Tibial artery (tissue), 4 donors: ENCODE data around the gene DIAPH3.

Experiments
- DNase-seq, 2 donors: peaks; one replicate each; pipeline ENCODE4 v3.0.0-alpha.2; 2019
- H3K27ac ChIP-seq, 2 donors: fragments of 200-600 bp; sonication (generic) in 1 of 2; 1 replicate in 1 of 2; 2 replicates in 1 of 2; pipeline ENCODE4 v1.5.1; 2018 to 2019; ENCODE audit warnings: mild to moderate bottlenecking in 1 of 2
- H3K27me3 ChIP-seq, 2 donors: fragments of 200-600 bp; sonication (generic) in 1 of 2; one replicate each; pipeline versions ENCODE4 v1.5.1 to v1.6.0; 2016 to 2019
- H3K36me3 ChIP-seq, 3 donors: fragments of 200-600 bp; sonication (generic) in 2 of 3; one replicate each; pipeline ENCODE4 v1.5.1; 2016 to 2019; ENCODE audit warnings: mild to moderate bottlenecking in 2 of 3
- H3K4me1 ChIP-seq, 4 donors: fragments of 200-600 bp; sonication (generic) in 2 of 4; 1 replicate in 3 of 4; 2 replicates in 1 of 4; pipeline ENCODE4 v1.5.1; 2016 to 2019
- H3K4me3 ChIP-seq, 2 donors: fragments of 200-600 bp; sonication (generic) in 1 of 2; 1 replicate in 1 of 2; 2 replicates in 1 of 2; pipeline ENCODE4 v1.5.1; 2018 to 2019; ENCODE audit warnings: mild to moderate bottlenecking in 2 of 2
- H3K9me3 ChIP-seq, 3 donors: fragments of 200-600 bp; sonication (generic) in 1 of 3; one replicate each; pipeline ENCODE4 v1.5.1; 2016 to 2019
- CTCF ChIP-seq, 2 experiments: fragments of 200-600 bp in 1 of 2; fragments of 450-650 bp in 1 of 2; IDR thresholded peaks; one replicate each; pipeline ENCODE4 v1.5.1; 2017 to 2019; ENCODE audit warnings: antibody characterized with exemption in 2 of 2, mild to moderate bottlenecking in 1 of 2, moderate library complexity in 1 of 2
- intact Hi-C: fragments of 100-400 bp; cut with DNase I; formaldehyde crosslinking; loops from one replicate; pipeline ENCODE4 v1.15.0; 2023; ENCODE audit warnings: low total_unique reads

DIAPH3 gene

GRCh38 chr13:60120617-60121336, 43.0 kb downstream of the DIAPH3 start:
- Histone ChIP-seq H3K27me3 (no peaks in the 10 kb centered on the region), H3K9me3 (no peaks in the 10 kb centered on the region), H3K27ac (no peak overlapping the region), H3K4me1 (no peaks in the 10 kb centered on the region), H3K4me3 (no peak overlapping the region), H3K36me3 (no peaks in the 10 kb centered on the region)
- intact Hi-C loops, result no loop called here
- DNase-seq, result no peak
- TF ChIP-seq CTCF (IDR thresholded peaks at IDR 0.05), result no peak

- no peak overlapping the region for H3K27ac ChIP-seq
- H3K27me3 ChIP-seq, result no peaks in the 10 kb centered on the region
- H3K4me1 ChIP-seq, result no peaks in the 10 kb centered on the region
- no peak for TF ChIP-seq CTCF (IDR thresholded peaks at IDR 0.05)
- H3K9me3 ChIP-seq, result peaks cover 0 to 2% (median 0%) of the 10 kb centered on the region in 3 donors
- intact Hi-C loops, result no loop called here
- H3K4me3 ChIP-seq, result no peak overlapping the region
- DNase-seq, result no peak
- H3K36me3 ChIP-seq, result no peaks in the 10 kb centered on the region
Measured at GRCh38 chr13:60118696-60119400, 44.9 kb downstream of the DIAPH3 start.

GRCh38 chr13:60114499-60115028, 49.2 kb downstream of the DIAPH3 start:
- H3K27ac ChIP-seq, result no peak overlapping the region
- no peak overlapping the region for H3K4me3 ChIP-seq
- H3K36me3 ChIP-seq, result no peaks in the 10 kb centered on the region
- no peaks in the 10 kb centered on the region for H3K4me1 ChIP-seq
- intact Hi-C loops, result no loop called here
- DNase-seq, result no peak
- no peaks in the 10 kb centered on the region for H3K27me3 ChIP-seq
- peaks cover 0 to 5% (median 0%) of the 10 kb centered on the region in 3 donors for H3K9me3 ChIP-seq
- no peak for TF ChIP-seq CTCF (IDR thresholded peaks at IDR 0.05)

- Histone ChIP-seq H3K27ac (no peak overlapping the region), H3K36me3 (no peaks in the 10 kb centered on the region), H3K4me1 (no peaks in the 10 kb centered on the region), H3K27me3 (no peaks in the 10 kb centered on the region), H3K4me3 (no peak overlapping the region), H3K9me3 (peaks cover 0 to 5% (median 0%) of the 10 kb centered on the region in 3 donors)
- intact Hi-C loops, result no loop called here
- no peak for DNase-seq
- TF ChIP-seq CTCF (IDR thresholded peaks at IDR 0.05), result no peak
Measured at GRCh38 chr13:60112771-60113170, 51.0 kb downstream of the DIAPH3 start.

- intact Hi-C loops, result no loop called here
- no peaks in the 10 kb centered on the region for H3K36me3 ChIP-seq
Measured at GRCh38 chr13:60111691-60112090, 52.0 kb downstream of the DIAPH3 start.

More at GRCh38 chr13:60111691-60112090, 52.0 kb downstream of the DIAPH3 start:
- no peak overlapping the region for H3K4me3 ChIP-seq
- no peak for TF ChIP-seq CTCF (IDR thresholded peaks at IDR 0.05)
- no peaks in the 10 kb centered on the region for H3K27me3 ChIP-seq
- H3K9me3 ChIP-seq, result peaks cover 0 to 5% (median 0%) of the 10 kb centered on the region in 3 donors
- DNase-seq, result no peak
- no peak overlapping the region for H3K27ac ChIP-seq
- no peaks in the 10 kb centered on the region for H3K4me1 ChIP-seq
